RWPE1 (cell line): ENCODE measurements around the gene SSX4.
"Not testable (repeated sequence)": the region's sequence is repeated elsewhere in the genome, so short reads cannot be mapped to it uniquely, and the experiment has no call there.

ENCODE experiments used
- CTCF ChIA-PET: fragments of 350-600 bp; sonication (Branson Sonifier 250); formaldehyde crosslinking; extraction: SDS; loops from one replicate; lab custom pipeline; 2021; lab: Yijun Ruan, JAX
- POLR2A ChIA-PET: fragments of 400-600 bp; formaldehyde crosslinking; extraction: SDS; loops from one replicate; lab custom pipeline; 2020; ENCODE audit warnings: antibody characterized with exemption; ENCODE audit not compliant: low non-redundant PET; lab: Yijun Ruan, JAX
- DNase-seq: peaks from one replicate; pipeline ENCODE4 v3.0.0; 2012; ENCODE audit warnings: low spot score
- H3K27ac ChIP-seq: fragments of 450-650 bp; 2 replicates; pipeline ENCODE4 v1.5.1; 2017
- CTCF ChIP-seq: fragments of 450-650 bp; conservative IDR thresholded peaks from 2 replicates; pipeline ENCODE4 v1.5.1; 2017; ENCODE audit warnings: low read depth, mild to moderate bottlenecking

Gene SSX4

GRCh38 chrX:48383239-48383638, at the start of gene SSX4:
Gene SSX4, plus strand, starts transcription at chrX:48383539. Its CDS starts 515 bp downstream, at chrX:48384054.
- POLR2A ChIA-PET, CTCF ChIA-PET, H3K27ac ChIP-seq, DNase-seq: not testable (repeated sequence)

GRCh38 chrX:48346059-48346458, 37.3 kb upstream of the SSX4 start:
- POLR2A ChIA-PET, DNase-seq, CTCF ChIA-PET: not testable (repeated sequence)

GRCh38 chrX:48356315-48357094, 26.8 kb upstream of the SSX4 start, which contains the start of gene SSX3:
Gene SSX3, minus strand, starts transcription at chrX:48356703. Its CDS starts 1,454 bp downstream, at chrX:48355249.
- CTCF ChIA-PET, DNase-seq, H3K27ac ChIP-seq, POLR2A ChIA-PET: not testable (repeated sequence)

More at GRCh38 chrX:48346059-48346458, 37.3 kb upstream of the SSX4 start:
- not testable (repeated sequence) for H3K27ac ChIP-seq

GRCh38 chrX:48357681-48358080, 25.7 kb upstream of the SSX4 start:
- TF ChIP-seq CTCF = no peak
- no peak overlapping the region for H3K27ac ChIP-seq
- no peak for DNase-seq
- POLR2A ChIA-PET = no interaction called here
- CTCF ChIA-PET = no interaction called here

- CTCF ChIA-PET, POLR2A ChIA-PET, DNase-seq, H3K27ac ChIP-seq: not testable (repeated sequence)
Observed at GRCh38 chrX:48359281-48359680, 24.1 kb upstream of the SSX4 start.

- H3K27ac ChIP-seq, POLR2A ChIA-PET, CTCF ChIA-PET, DNase-seq: not testable (repeated sequence)
Observed at GRCh38 chrX:48367717-48368408, 15.5 kb upstream of the SSX4 start.

- POLR2A ChIA-PET, CTCF ChIA-PET: not testable (repeated sequence)
Observed at GRCh38 chrX:48370408-48370807, 12.9 kb upstream of the SSX4 start.

GRCh38 chrX:48396931-48397330, 13.6 kb downstream of the SSX4 start:
- H3K27ac ChIP-seq, DNase-seq, CTCF ChIA-PET, POLR2A ChIA-PET: not testable (repeated sequence)

More at GRCh38 chrX:48370408-48370807, 12.9 kb upstream of the SSX4 start:
- DNase-seq, H3K27ac ChIP-seq: not testable (repeated sequence)

- DNase-seq, H3K27ac ChIP-seq, CTCF ChIA-PET, POLR2A ChIA-PET: not testable (repeated sequence)
Observed at GRCh38 chrX:48397825-48398224, 14.5 kb downstream of the SSX4 start.

GRCh38 chrX:48411860-48412259, 28.5 kb downstream of the SSX4 start, which contains the start of gene SSX4B:
Gene SSX4B, minus strand, starts transcription at chrX:48411960. Its CDS starts 588 bp downstream, at chrX:48411372.
- POLR2A ChIA-PET, CTCF ChIA-PET, DNase-seq, H3K27ac ChIP-seq: not testable (repeated sequence)

- H3K27ac ChIP-seq, CTCF ChIA-PET, DNase-seq, POLR2A ChIA-PET: not testable (repeated sequence)
Observed at GRCh38 chrX:48427027-48427716, 43.8 kb downstream of the SSX4 start.

GRCh38 chrX:48429606-48430005, 46.3 kb downstream of the SSX4 start:
- DNase-seq, CTCF ChIA-PET: not testable (repeated sequence)

GRCh38 chrX:48430166-48430565, 46.8 kb downstream of the SSX4 start:
- H3K27ac ChIP-seq, CTCF ChIA-PET, DNase-seq, POLR2A ChIA-PET: not testable (repeated sequence)

More at GRCh38 chrX:48429606-48430005, 46.3 kb downstream of the SSX4 start:
- POLR2A ChIA-PET, H3K27ac ChIP-seq: not testable (repeated sequence)

GRCh38 chrX:48433713-48434112, 50.4 kb downstream of the SSX4 start:
- DNase-seq, CTCF ChIA-PET, H3K27ac ChIP-seq, POLR2A ChIA-PET: not testable (repeated sequence)
